ENCODE data around the gene MIPEP.

MIPEP gene

DNA sequence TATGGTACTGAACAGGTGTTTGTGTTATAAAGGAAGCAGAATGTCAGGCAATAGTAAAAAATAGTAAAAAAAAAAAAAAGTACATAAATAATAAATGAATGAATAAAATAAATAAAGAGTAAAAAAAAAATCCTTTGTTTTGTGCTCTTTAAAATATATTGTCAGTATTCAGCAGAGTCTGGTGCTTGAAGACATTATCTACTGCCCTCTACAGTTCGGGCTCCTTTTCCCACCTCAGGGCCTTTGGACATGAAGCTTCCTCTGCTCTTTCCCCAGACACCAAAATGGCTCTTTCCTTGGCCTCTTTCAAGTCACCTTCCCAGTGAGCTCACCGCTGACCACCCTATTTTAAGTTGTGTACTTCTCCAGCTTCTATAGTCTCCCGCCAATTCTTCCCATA lies 181.5 kb downstream of the MIPEP start:
- DNase-seq = no peak

GRCh38 chr13:23705583-23705982 lies 183.6 kb downstream of the MIPEP start:
- no peak for DNase-seq

DNA sequence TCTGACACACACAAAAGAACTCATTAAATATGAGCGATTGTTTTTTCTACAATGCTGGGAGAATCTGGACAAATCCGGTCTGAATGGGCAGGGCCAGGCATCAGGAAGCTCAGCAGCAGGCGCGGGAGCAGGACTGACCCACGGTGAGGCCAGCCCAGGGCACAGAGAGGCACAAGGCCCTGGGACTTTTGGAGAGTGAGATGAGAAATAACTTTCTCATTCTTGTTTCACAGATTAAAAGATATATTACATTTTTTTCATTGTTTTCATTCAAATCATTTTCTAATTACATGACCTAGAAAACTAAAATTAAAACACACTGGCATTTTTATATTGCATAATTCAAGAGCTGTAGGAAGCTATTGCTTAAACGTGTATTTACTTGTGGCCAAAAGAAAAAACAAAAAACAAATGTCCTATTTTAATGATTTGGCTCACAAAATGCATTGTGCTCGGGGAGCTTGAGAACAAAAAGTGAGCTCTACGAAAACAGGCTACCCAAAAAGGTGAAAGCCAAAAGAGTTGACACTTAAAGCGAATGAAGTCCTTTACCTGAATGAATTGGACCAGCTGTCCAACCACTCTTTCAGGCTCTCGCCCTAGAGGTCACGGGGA lies 185.8 kb downstream of the MIPEP start:
- no peak for DNase-seq

- DNase-seq = peak; percentile 81
Observed at GRCh38 chr13:23701636-23702035, 187.6 kb downstream of the MIPEP start.

DNA sequence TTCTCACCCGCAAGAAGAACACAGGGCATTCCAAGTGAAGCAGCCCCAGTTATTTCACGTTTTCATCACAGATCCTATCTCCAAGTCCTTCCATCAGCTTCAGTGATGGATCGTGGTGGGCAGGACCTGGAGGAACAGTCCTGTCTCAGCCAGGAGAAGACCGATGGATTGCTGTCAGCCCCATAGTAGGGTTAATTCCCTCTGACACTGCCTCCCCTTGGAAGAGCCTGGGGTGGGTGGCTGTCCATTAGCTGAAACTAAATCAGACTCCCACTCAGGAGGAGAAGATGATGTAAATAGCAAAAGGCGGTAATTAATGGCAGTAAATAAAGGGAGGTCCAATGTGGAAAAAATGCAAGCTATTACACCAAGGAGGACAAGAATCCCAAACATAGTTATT lies 188.0 kb downstream of the MIPEP start:
- DNase-seq = no peak

DNA sequence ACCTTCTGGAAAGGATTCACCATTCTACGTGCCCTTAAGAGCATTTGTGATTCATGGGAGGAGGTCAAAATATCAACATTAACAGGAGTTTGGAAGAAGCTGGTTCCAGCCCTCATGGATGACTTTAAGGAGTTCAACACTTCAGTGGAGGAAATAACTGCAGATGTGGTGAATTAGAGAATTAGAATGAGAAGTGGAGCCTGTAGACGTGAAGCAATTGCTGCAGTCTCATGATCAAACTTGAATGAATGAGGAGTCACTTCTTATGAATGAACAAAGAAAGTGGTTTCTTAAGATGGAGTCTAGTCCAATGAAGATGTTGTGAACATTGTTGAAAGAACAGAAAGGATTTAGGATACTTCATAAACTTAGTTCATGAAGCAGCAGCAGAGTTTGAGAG lies 189.9 kb downstream of the MIPEP start:
- no peak for DNase-seq

DNA sequence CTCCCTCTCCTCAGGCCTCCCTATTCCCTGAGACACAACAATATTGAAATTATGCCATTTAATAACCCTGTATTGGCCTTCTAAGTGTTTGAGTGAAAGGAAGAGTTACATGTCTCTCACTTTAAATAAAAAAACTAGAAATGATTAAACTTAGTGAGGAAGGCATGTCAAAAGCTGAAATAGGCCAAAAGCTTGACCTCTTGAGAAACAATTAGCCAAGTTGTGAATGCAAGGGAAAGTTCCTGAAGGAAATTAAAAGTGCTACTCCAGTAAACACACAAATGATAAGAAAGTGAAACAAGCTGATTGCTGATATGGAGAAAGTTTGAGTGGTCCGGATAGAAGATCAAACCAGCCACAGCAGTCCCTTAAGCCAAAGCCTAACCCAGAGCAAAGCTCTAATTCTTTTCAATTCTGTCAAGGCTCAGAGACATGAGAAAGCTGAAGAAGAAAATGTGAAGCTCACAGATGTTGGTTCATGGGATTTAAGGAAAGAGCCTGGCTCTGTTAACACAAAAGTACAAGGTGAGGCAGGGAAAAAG lies 191.4 kb downstream of the MIPEP start:
- no peak for DNase-seq

- DNase-seq = no peak
Observed at GRCh38 chr13:23696610-23697009, 192.6 kb downstream of the MIPEP start.

GRCh38 chr13:23695711-23696464 lies 193.3 kb downstream of the MIPEP start:
- DNase-seq = peak; percentile 65

DNA sequence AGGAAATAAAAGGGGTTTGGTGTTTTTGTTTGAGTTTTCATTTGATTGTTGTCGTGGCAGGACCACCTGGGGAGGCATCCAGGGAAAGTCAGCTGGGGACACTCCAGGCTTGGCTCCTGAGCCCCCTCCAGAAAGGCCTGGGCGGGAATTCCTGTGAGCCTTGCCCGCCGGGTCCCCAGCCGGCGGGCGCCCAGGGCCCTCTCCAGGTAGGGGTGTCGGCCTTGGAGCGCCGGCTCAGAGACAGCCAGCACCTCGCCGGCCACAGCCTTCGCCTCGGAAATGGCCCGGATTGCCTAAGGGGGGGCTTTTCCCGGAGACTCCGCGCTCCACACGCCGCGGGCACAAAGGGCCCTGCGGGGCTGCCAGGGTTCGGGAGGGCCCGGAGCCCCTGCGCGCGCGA lies 194.0 kb downstream of the MIPEP start:
- DNase-seq = no peak

GRCh38 chr13:23692816-23693215 lies 196.4 kb downstream of the MIPEP start:
- DNase-seq = no peak

- DNase-seq = no peak
Observed at GRCh38 chr13:23690668-23691067, 198.5 kb downstream of the MIPEP start.

GRCh38 chr13:23688336-23688735 lies 200.9 kb downstream of the MIPEP start:
- DNase-seq = no peak

GRCh38 chr13:23687614-23688013 lies 201.6 kb downstream of the MIPEP start:
- no peak for DNase-seq

DNA sequence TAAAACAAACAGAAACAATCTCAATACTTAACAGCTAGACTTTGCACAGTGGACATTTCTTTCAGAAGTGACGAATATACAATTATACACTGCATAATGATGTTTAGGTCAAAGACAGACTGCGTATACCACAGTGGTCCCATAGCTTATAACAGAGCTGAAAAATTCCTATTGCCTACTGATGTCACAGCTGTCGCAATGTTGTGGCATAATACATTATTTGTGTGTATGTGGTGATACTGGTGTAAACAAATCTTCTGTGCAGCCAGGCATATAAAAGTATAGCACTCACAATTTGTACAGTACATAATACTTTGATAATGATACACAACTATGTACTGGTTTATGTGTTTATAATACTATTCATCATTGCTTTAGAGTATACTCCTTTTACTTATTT lies 202.3 kb downstream of the MIPEP start:
- DNase-seq = no peak

DNA sequence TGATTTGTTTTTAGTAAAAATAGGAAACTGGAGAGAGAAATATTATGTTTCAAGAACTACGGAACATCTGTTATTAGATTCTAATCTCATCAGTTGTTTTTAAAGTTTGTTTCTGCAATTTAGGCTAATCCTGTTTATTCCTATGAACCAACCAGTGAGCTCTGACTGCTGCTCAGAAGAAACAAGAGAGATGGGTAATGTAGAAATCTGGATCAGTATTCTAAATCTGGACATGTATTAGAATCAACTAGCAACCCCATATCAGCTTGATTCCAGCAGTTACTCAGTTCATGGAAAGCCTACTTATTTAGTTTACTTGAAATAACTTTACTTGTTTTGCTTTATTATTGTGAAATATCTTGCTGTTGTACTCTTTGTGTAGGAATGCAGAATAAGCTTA lies 203.8 kb downstream of the MIPEP start:
- DNase-seq = no peak

GRCh38 chr13:23684647-23685046 lies 204.6 kb downstream of the MIPEP start:
- DNase-seq = no peak

DNA sequence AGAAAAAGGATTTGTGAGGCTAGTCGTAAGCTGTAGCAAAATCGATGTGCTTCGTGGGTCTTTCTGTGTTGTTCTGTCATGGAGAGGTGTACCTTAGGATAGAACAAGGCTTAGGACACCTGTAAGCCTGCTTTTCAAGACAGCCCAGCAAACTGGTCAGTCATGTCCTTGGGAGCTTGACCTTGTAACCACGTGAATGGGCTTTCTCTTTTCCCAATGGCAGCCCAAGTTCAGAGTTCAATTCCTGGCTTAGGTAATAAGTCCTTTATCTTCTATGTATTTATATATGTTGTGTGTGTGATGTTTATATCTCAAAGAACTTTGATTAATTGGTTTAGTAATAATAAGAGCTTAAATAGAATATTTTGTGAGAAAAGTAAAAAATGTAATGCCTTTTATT lies 206.1 kb downstream of the MIPEP start:
- DNase-seq = no peak

DNA sequence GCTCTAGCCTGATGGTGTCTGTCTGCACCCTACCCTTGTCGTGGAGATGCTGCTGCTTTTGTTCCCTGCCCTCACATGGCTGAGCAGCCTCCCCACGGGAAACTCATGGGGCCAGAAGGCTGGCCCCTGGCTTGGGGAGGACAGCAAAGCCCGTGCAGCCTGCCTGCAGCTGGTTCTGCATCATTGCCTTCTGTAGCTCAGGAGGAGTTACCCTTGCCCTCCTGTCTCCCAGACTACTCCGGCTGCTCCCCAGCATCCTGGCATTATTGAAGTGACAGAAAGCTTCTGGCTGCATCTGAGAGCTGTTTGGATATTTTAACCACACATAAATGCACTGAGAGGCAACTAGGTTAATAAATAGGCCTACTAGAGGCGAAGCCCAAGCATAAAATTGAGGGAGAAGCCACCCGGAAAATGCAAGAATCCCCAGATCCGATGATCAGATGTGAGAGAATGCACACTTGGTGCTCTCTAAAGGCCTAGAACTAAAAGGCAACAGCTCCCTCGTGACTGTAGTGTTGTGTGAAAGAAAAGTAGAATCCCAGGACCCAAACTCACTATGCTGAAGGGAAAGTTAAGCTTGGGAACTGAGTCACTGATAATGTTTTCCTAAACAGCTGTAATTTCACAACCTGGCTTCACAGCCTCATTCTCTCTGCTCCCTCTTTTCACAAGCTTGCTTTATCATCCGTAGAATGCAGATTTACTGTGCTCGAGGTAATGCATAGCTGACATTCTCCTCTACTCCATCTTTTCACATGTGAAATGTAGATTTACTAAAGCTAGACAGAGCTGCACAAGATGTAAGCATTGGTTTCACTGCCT lies 208.1 kb downstream of the MIPEP start:
- DNase-seq = no peak
